Effector memory CD8-positive, alpha-beta T cell (primary cell): ENCODE results near the gene TSR2.
"Not testable (repeated sequence)": the region's sequence is repeated elsewhere in the genome, so short reads cannot be mapped to it uniquely, and the experiment has no call there.

ENCODE experiments used
- ATAC-seq: fragments of 150-1000 bp; cut with Tn5 transposase; replicated peaks from 2 replicates; pipeline ENCODE4 v1.10.0; 2021; ENCODE audit warnings: mild to moderate bottlenecking, moderate library complexity
- DNase-seq, 3 experiments: peaks; one replicate each; pipeline ENCODE4 v3.0.0; 2021
- H3K27ac Mint-ChIP-seq, 2 donors: one replicate each; pipeline ENCODE4 v1.8.0; 2022; ENCODE audit warnings: mild to moderate bottlenecking in 2 of 2, mixed read lengths in 2 of 2, moderate library complexity in 2 of 2
- H3K27me3 Mint-ChIP-seq, 2 donors: one replicate each; pipeline ENCODE4 v1.8.0; 2022; ENCODE audit warnings: mixed read lengths in 2 of 2
- H3K36me3 Mint-ChIP-seq: one replicate; pipeline ENCODE4 v1.8.0; 2022; ENCODE audit warnings: mild to moderate bottlenecking, moderate library complexity, mixed read lengths; ENCODE audit not compliant: insufficient read depth
- H3K4me1 Mint-ChIP-seq, 2 donors: one replicate each; pipeline ENCODE4 v1.8.0; 2022; ENCODE audit warnings: low read depth in 2 of 2, mixed read lengths in 2 of 2
- H3K4me3 Mint-ChIP-seq, 2 donors: one replicate each; pipeline ENCODE4 v1.8.0; 2022; ENCODE audit warnings: mild to moderate bottlenecking in 2 of 2, mixed read lengths in 2 of 2, moderate library complexity in 2 of 2
- H3K9me3 Mint-ChIP-seq, 2 donors: one replicate each; pipeline ENCODE4 v1.8.0; 2022; ENCODE audit warnings: mixed read lengths in 2 of 2

Gene TSR2

GRCh38 chrX:54489819-54490218, 49.6 kb downstream of the TSR2 start:
- ATAC-seq, H3K27ac Mint-ChIP-seq, H3K9me3 Mint-ChIP-seq, H3K4me1 Mint-ChIP-seq, DNase-seq, H3K4me3 Mint-ChIP-seq, H3K36me3 Mint-ChIP-seq: not testable (repeated sequence)
- peaks cover 22 to 24% of the 10 kb centered on the region in 2 donors for H3K27me3 Mint-ChIP-seq

DNA sequence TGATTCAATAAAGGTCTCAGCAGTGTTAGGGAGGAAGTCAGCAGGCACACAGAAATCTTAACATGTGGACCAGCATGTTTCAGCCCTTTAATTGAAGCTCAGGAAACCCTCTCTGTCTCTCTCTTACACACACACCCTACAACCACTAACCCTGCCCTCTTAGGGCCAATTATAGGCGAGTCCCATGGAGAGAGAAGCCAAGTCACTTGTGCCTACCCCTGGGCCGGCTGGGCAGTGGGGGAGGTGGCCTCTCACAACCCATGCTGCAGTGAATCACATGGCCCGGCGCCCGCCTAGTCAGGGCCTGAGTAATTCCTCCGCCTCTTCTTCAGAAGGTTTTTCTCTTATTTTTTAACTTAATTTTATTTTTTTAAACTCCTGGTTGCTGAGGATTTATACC, 52.1 kb downstream of the TSR2 start:
- DNase-seq = no peak
- Mint-ChIP-seq H3K36me3 (no peaks in the 10 kb centered on the region), H3K4me1 (peaks cover 0 to 5% of the 10 kb centered on the region in 2 donors), H3K27ac (no peak overlapping the region), H3K27me3 (peaks cover 32 to 38% of the 10 kb centered on the region in 2 donors), H3K9me3 (peaks cover 0 to 2% of the 10 kb centered on the region in 2 donors), H3K4me3 (no peak overlapping the region)
- ATAC-seq = no peak

GRCh38 chrX:54494166-54494988, 54.2 kb downstream of the TSR2 start:
- peaks cover 0 to 5% of the 10 kb centered on the region in 2 donors for H3K4me1 Mint-ChIP-seq
- peaks cover 0 to 2% of the 10 kb centered on the region in 2 donors for H3K9me3 Mint-ChIP-seq
- ATAC-seq (no peak), DNase-seq (no peak)
- no peaks in the 10 kb centered on the region for H3K36me3 Mint-ChIP-seq
- H3K27me3 Mint-ChIP-seq = peaks cover 48 to 58% of the 10 kb centered on the region in 2 donors
- peak overlapping the region; percentile 70 for H3K4me3 Mint-ChIP-seq
- H3K27ac Mint-ChIP-seq = no peak overlapping the region
